ENCODE measurements around the gene SASH3. TPM values are rescaled to one million over a fixed set of nuclear protein-coding genes. Genes with fewer than 3 reads are reported as not detected.

The SASH3 gene
- total RNA-seq, 6 experiments from 2014 or later, result 1.7 to 5.7 (median 3.3) TPM

- peaks cover 0 to 8% (median 3%) of the 10 kb centered on the region in 4 donors for H3K36me3 ChIP-seq
- H3K9me3 ChIP-seq, result no peaks in the 10 kb centered on the region
- TF ChIP-seq CTCF (IDR thresholded peaks at IDR 0.05) (no peak), POLR2A (IDR thresholded peaks at IDR 0.05) (no peak)
- H3K4me1 ChIP-seq, result no peaks in the 10 kb centered on the region
- WGBS (ENCODE audit: insufficient coverage, low coverage, low lambda C conversion rate, missing lambda C conversion rate), result 85% methylated on average over 4 of the region's 4 CpGs
- DNase-seq (no peak), ATAC-seq (no peak)
- H3K4me3 ChIP-seq, result no peak overlapping the region
- no peak overlapping the region for H3K27ac ChIP-seq
- intact Hi-C loops (cut with DNase I), result no loop called here
- H3K27me3 ChIP-seq, result no peaks in the 10 kb centered on the region
These were observed 25.1 kb downstream of the SASH3 start for GRCh38 chrX:129804806-129805205.

- intact Hi-C loops (cut with DNase I), result no loop called here
- H3K27me3 ChIP-seq, result no peaks in the 10 kb centered on the region
- H3K27ac ChIP-seq, result no peak overlapping the region
- H3K9me3 ChIP-seq, result no peaks in the 10 kb centered on the region
- no peaks in the 10 kb centered on the region for H3K4me1 ChIP-seq
- H3K36me3 ChIP-seq, result peaks cover 0 to 8% (median 3%) of the 10 kb centered on the region in 4 donors
- DNase-seq (no peak), ATAC-seq (peak in 3 of 4 donors; percentile 53 to 74 (median 59))
- 17% methylated on average over 2 of the region's 2 CpGs for WGBS (ENCODE audit: insufficient coverage, low coverage, low lambda C conversion rate, missing lambda C conversion rate)
- no peak for TF ChIP-seq CTCF (IDR thresholded peaks at IDR 0.05)
- no peak for TF ChIP-seq POLR2A (IDR thresholded peaks at IDR 0.05)
- H3K4me3 ChIP-seq, result no peak overlapping the region
These were observed 28.5 kb downstream of the SASH3 start for GRCh38 chrX:129808158-129808828.

- no peak for ATAC-seq
- Histone ChIP-seq H3K27me3 (no peaks in the 10 kb centered on the region), H3K27ac (no peak overlapping the region), H3K9me3 (no peaks in the 10 kb centered on the region), H3K36me3 (peaks cover 0 to 8% (median 3%) of the 10 kb centered on the region in 4 donors), H3K4me3 (no peak overlapping the region), H3K4me1 (no peaks in the 10 kb centered on the region)
- intact Hi-C loops (cut with DNase I), result no loop called here
- TF ChIP-seq POLR2A (IDR thresholded peaks at IDR 0.05) (no peak), CTCF (IDR thresholded peaks at IDR 0.05) (no peak)
- 59% methylated on average over 7 of the region's 7 CpGs for WGBS (ENCODE audit: insufficient coverage, low coverage, low lambda C conversion rate, missing lambda C conversion rate)
- DNase-seq, result no peak
These were observed 29.4 kb downstream of the SASH3 start for GRCh38 chrX:129808829-129809796.

GRCh38 chrX:129813662-129814368 is 34.1 kb downstream of the SASH3 start:
- TF ChIP-seq CTCF (IDR thresholded peaks at IDR 0.05) (no peak), POLR2A (IDR thresholded peaks at IDR 0.05) (no peak)
- H3K27me3 ChIP-seq, result no peaks in the 10 kb centered on the region
- H3K9me3 ChIP-seq, result no peaks in the 10 kb centered on the region
- no peaks in the 10 kb centered on the region for H3K36me3 ChIP-seq
- WGBS (ENCODE audit: insufficient coverage, low coverage, low lambda C conversion rate, missing lambda C conversion rate), result 52% methylated on average over 6 of the region's 6 CpGs
- ATAC-seq (no peak), DNase-seq (no peak)
- H3K4me3 ChIP-seq, result no peak overlapping the region
- no peak overlapping the region for H3K27ac ChIP-seq
- intact Hi-C loops (cut with DNase I), result no loop called here
- H3K4me1 ChIP-seq, result no peaks in the 10 kb centered on the region
